SK-N-SH treated with all-trans-retinoic acid at 6 μM for 48 hours (cell line): ENCODE data around the gene RNASEH2B.

Experiments
- ATAC-seq: fragments of 200-7000 bp; cut with Tn5 transposase; 3 replicates; pipeline ENCODE4 v1.9.1; 2020; ENCODE audit warnings: mild to moderate bottlenecking, moderate library complexity
- ARNTL ChIP-seq: fragments of 450-650 bp; formaldehyde crosslinking; IDR thresholded peaks from 2 replicates; pipeline ENCODE4 v1.5.0; 2020; ENCODE audit warnings: low read depth, mild to moderate bottlenecking, moderate library complexity, borderline replicate concordance
- BACH2 ChIP-seq: fragments of 250-450 bp; sonication (Bioruptor Pico); IDR thresholded peaks from 2 replicates; pipeline ENCODE4 v1.9.0; 2021; ENCODE audit warnings: mild to moderate bottlenecking, borderline replicate concordance
- CSDC2 ChIP-seq: fragments of 250-450 bp; sonication (Bioruptor Pico); IDR thresholded peaks from 2 replicates; pipeline ENCODE4 v1.5.0; 2020; ENCODE audit warnings: mild to moderate bottlenecking, moderate library complexity
- ESRRG ChIP-seq: fragments of 250-450 bp; sonication (Bioruptor Pico); IDR thresholded peaks from 2 replicates; pipeline ENCODE4 v1.6.1; 2021; ENCODE audit warnings: mild to moderate bottlenecking
- GLIS3 ChIP-seq: fragments of 250-450 bp; sonication (Bioruptor Pico); IDR thresholded peaks from 2 replicates; pipeline ENCODE4 v1.5.0; 2020; ENCODE audit warnings: mild to moderate bottlenecking, moderate library complexity
- ISL1 ChIP-seq: fragments of 250-450 bp; sonication (Bioruptor Pico); IDR thresholded peaks from 2 replicates; pipeline ENCODE4 v2.1.2; 2022; ENCODE audit warnings: mild to moderate bottlenecking, moderate library complexity
- OSR1 ChIP-seq: fragments of 250-450 bp; sonication (Bioruptor Pico); IDR thresholded peaks from 2 replicates; pipeline ENCODE4 v1.8.0; 2022; ENCODE audit warnings: moderate library complexity, mild to moderate bottlenecking, inconsistent platforms
- PPARA ChIP-seq: fragments of 250-450 bp; sonication (Bioruptor Pico); IDR thresholded peaks from 2 replicates; pipeline ENCODE4 v1.5.0; 2020; ENCODE audit warnings: mild to moderate bottlenecking, borderline replicate concordance
- RARB ChIP-seq: fragments of 250-450 bp; sonication (Bioruptor Pico); IDR thresholded peaks from 2 replicates; pipeline ENCODE4 v1.8.0; 2021; ENCODE audit warnings: mild to moderate bottlenecking, moderate library complexity
- SNAI2 ChIP-seq: fragments of 250-450 bp; sonication (Bioruptor Pico); IDR thresholded peaks from 2 replicates; pipeline ENCODE4 v1.5.0; 2020; ENCODE audit warnings: mild to moderate bottlenecking, moderate library complexity
- TCF4 ChIP-seq: fragments of 250-450 bp; sonication (Bioruptor Pico); IDR thresholded peaks from 2 replicates; pipeline ENCODE4 v1.8.0; 2021; ENCODE audit warnings: mild to moderate bottlenecking, moderate library complexity, borderline replicate concordance
- TOX ChIP-seq: fragments of 250-450 bp; sonication (Bioruptor Pico); IDR thresholded peaks from 2 replicates; pipeline ENCODE4 v1.8.0; 2021; ENCODE audit warnings: mild to moderate bottlenecking, moderate library complexity, borderline replicate concordance
- ZC3H10 ChIP-seq: fragments of 250-450 bp; sonication (Bioruptor Pico); IDR thresholded peaks from 2 replicates; pipeline ENCODE4 v1.5.1; 2021; ENCODE audit warnings: mild to moderate bottlenecking, moderate library complexity
- ZFP3 ChIP-seq: fragments of 250-450 bp; sonication (Bioruptor Pico); IDR thresholded peaks from 2 replicates; pipeline ENCODE4 v1.5.0; 2020; ENCODE audit warnings: mild to moderate bottlenecking, moderate library complexity
- ZNF565 ChIP-seq: fragments of 450-650 bp; formaldehyde crosslinking; conservative IDR thresholded peaks from 2 replicates; pipeline ENCODE4 v1.5.0; 2020; ENCODE audit warnings: low read depth, mild to moderate bottlenecking, moderate library complexity
- ZNF70 ChIP-seq: fragments of 450-650 bp; formaldehyde crosslinking; IDR thresholded peaks from 2 replicates; pipeline ENCODE4 v1.5.0; 2020; ENCODE audit warnings: mild to moderate bottlenecking, moderate library complexity
- ZNF8 ChIP-seq: fragments of 450-650 bp; formaldehyde crosslinking; IDR thresholded peaks from 2 replicates; pipeline ENCODE4 v1.5.0; 2020; ENCODE audit warnings: mild to moderate bottlenecking, moderate library complexity
- TF ChIP-seq, protein P1 (sequence below): fragments of 250-450 bp; sonication (Bioruptor Pico); IDR thresholded peaks from 2 replicates; pipeline ENCODE4 v1.8.0; 2020; ENCODE audit warnings: mild to moderate bottlenecking, moderate library complexity, borderline replicate concordance
- TF ChIP-seq, protein P2 (sequence below): fragments of 250-450 bp; sonication (Bioruptor Pico); IDR thresholded peaks from 2 replicates; pipeline ENCODE4 v1.8.0; 2021; ENCODE audit warnings: low read depth, mild to moderate bottlenecking, moderate library complexity, borderline replicate concordance
- TF ChIP-seq, protein P3 (sequence below): fragments of 250-450 bp; sonication (Bioruptor Pico); IDR thresholded peaks from 2 replicates; pipeline ENCODE4 v1.5.1; 2021; ENCODE audit warnings: mild to moderate bottlenecking, moderate library complexity
- TF ChIP-seq, protein P4 (sequence below): fragments of 250-450 bp; sonication (Bioruptor Pico); IDR thresholded peaks from 2 replicates; pipeline ENCODE4 v1.5.1; 2020; ENCODE audit warnings: low read depth, mild to moderate bottlenecking, moderate library complexity

Gene RNASEH2B

DNA sequence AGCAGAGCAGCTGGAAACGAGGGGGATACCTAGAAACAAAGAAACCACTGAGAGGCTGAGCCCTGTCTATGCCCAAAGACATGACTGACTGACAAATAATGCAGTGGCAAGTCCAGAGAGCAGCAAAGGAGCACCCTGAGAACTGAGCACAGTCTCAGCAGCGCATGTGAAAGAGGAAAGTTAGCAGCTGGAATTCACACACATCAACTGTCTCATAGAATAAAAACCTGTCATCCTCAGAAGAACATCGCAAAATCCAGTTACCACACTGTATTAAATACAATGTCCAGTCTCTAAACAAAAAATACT is 42.0 kb upstream of the RNASEH2B start:
- ATAC-seq = no peak
- TF ChIP-seq SNAI2 (CRISPR knock-in tag) = no peak
- no peak for TF ChIP-seq ZNF70
- TF ChIP-seq, protein P1, sequence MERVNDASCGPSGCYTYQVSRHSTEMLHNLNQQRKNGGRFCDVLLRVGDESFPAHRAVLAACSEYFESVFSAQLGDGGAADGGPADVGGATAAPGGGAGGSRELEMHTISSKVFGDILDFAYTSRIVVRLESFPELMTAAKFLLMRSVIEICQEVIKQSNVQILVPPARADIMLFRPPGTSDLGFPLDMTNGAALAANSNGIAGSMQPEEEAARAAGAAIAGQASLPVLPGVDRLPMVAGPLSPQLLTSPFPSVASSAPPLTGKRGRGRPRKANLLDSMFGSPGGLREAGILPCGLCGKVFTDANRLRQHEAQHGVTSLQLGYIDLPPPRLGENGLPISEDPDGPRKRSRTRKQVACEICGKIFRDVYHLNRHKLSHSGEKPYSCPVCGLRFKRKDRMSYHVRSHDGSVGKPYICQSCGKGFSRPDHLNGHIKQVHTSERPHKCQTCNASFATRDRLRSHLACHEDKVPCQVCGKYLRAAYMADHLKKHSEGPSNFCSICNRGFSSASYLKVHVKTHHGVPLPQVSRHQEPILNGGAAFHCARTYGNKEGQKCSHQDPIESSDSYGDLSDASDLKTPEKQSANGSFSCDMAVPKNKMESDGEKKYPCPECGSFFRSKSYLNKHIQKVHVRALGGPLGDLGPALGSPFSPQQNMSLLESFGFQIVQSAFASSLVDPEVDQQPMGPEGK (CRISPR knock-in tag) = no peak
- TF ChIP-seq ESRRG (CRISPR knock-in tag) = no peak
- TF ChIP-seq ISL1 (CRISPR knock-in tag) = no peak
- no peak for TF ChIP-seq ZFP3 (CRISPR knock-in tag)
- TF ChIP-seq, protein P2, sequence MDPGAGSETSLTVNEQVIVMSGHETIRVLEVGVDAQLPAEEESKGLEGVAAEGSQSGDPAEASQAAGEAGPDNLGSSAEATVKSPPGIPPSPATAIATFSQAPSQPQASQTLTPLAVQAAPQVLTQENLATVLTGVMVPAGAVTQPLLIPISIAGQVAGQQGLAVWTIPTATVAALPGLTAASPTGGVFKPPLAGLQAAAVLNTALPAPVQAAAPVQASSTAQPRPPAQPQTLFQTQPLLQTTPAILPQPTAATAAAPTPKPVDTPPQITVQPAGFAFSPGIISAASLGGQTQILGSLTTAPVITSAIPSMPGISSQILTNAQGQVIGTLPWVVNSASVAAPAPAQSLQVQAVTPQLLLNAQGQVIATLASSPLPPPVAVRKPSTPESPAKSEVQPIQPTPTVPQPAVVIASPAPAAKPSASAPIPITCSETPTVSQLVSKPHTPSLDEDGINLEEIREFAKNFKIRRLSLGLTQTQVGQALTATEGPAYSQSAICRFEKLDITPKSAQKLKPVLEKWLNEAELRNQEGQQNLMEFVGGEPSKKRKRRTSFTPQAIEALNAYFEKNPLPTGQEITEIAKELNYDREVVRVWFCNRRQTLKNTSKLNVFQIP (CRISPR knock-in tag) = no peak
- TF ChIP-seq TCF4 (CRISPR knock-in tag) = no peak
- TF ChIP-seq, protein P3, sequence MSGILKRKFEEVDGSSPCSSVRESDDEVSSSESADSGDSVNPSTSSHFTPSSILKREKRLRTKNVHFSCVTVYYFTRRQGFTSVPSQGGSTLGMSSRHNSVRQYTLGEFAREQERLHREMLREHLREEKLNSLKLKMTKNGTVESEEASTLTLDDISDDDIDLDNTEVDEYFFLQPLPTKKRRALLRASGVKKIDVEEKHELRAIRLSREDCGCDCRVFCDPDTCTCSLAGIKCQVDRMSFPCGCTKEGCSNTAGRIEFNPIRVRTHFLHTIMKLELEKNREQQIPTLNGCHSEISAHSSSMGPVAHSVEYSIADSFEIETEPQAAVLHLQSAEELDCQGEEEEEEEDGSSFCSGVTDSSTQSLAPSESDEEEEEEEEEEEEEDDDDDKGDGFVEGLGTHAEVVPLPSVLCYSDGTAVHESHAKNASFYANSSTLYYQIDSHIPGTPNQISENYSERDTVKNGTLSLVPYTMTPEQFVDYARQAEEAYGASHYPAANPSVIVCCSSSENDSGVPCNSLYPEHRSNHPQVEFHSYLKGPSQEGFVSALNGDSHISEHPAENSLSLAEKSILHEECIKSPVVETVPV (CRISPR knock-in tag) = no peak
- TF ChIP-seq, protein P4, sequence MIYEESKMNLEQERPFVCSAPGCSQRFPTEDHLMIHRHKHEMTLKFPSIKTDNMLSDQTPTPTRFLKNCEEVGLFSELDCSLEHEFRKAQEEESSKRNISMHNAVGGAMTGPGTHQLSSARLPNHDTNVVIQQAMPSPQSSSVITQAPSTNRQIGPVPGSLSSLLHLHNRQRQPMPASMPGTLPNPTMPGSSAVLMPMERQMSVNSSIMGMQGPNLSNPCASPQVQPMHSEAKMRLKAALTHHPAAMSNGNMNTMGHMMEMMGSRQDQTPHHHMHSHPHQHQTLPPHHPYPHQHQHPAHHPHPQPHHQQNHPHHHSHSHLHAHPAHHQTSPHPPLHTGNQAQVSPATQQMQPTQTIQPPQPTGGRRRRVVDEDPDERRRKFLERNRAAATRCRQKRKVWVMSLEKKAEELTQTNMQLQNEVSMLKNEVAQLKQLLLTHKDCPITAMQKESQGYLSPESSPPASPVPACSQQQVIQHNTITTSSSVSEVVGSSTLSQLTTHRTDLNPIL = no peak
- no peak for TF ChIP-seq ZNF565 (CRISPR knock-in tag)
- TF ChIP-seq GLIS3 = no peak
- no peak for TF ChIP-seq ARNTL

DNA sequence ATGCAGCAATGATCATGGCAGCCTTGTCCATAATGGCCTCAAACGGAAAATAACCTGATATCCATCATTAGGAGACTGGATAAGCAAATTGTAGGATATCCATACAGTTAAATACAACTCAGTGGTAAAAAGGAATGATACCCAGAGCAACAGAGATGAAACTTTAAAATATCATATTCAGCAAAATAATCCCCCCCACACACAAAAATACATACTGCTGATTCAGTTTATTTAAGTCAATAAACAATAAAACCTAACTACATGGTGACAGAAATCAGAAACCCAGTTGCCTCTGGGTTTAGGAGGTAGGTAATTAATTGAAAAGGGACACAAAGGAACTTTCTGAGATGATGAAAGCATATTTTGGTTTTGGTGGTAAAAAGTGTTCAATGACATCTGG is 38.2 kb upstream of the RNASEH2B start:
- TF ChIP-seq SNAI2 (CRISPR knock-in tag) (no peak), ISL1 (CRISPR knock-in tag) (no peak), ZNF8 (CRISPR knock-in tag) (no peak), PPARA (CRISPR knock-in tag) (no peak), CSDC2 (CRISPR knock-in tag) (no peak), TOX (CRISPR knock-in tag) (no peak)
- TF ChIP-seq, protein P3 (CRISPR knock-in tag) = no peak
- TF ChIP-seq, protein P4 = no peak
- ATAC-seq = no peak

DNA sequence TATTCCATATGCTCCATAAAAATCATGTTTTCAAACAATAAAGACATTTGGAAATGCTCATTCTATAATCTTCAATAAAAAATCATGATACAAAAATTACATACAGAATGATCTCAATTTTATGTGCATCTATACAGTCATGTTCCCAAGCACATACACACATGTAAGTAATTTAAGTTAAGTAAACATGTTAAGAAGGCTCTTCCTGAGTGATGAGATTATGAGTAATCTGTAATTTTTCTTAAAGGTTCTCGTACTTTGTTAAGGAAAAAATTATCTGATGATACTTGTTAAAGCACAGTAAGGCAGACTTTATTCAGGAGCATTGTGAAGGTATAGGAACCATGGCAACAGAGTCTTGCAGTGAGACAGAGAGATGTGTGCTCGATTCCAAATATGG is 36.1 kb upstream of the RNASEH2B start:
- TF ChIP-seq TCF4 (CRISPR knock-in tag) (no peak), ZNF8 (CRISPR knock-in tag) (no peak)
- no peak for ATAC-seq

DNA sequence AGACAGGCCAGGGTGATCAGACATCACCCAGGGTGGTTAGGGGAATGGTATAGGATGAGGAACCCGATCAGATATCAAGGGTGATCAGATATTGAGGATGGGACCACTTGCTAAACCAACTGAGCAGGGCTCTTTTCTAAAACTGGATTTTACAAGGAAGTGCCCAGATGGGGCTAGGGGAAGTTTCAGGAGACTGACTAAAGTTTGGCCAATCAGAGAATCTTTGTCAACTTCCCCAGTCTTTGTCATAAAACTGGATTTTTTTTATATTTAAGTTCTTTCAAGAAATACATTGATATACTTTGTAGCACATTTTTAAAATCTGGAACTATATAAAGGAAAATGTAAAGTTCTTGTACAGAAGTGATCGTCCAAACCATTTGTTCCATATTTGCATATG is 35.6 kb upstream of the RNASEH2B start:
- ATAC-seq = no peak
- no peak for TF ChIP-seq RARB (CRISPR knock-in tag)
- no peak for TF ChIP-seq ESRRG (CRISPR knock-in tag)
- no peak for TF ChIP-seq ARNTL
- no peak for TF ChIP-seq PPARA (CRISPR knock-in tag)
- TF ChIP-seq, protein P1 (CRISPR knock-in tag) = no peak
- TF ChIP-seq ZC3H10 (CRISPR knock-in tag) = no peak
- no peak for TF ChIP-seq BACH2 (CRISPR knock-in tag)
- TF ChIP-seq, protein P4 = no peak
- TF ChIP-seq ZNF70 = no peak
- TF ChIP-seq OSR1 (CRISPR knock-in tag) = no peak
- no peak for TF ChIP-seq GLIS3
- no peak for TF ChIP-seq ZFP3 (CRISPR knock-in tag)
- TF ChIP-seq ISL1 (CRISPR knock-in tag) = no peak
- TF ChIP-seq TCF4 (CRISPR knock-in tag) = no peak
- TF ChIP-seq, protein P3 (CRISPR knock-in tag) = no peak
- no peak for TF ChIP-seq ZNF565 (CRISPR knock-in tag)
